ENCODE results near the gene LDLRAD4.

DNA sequence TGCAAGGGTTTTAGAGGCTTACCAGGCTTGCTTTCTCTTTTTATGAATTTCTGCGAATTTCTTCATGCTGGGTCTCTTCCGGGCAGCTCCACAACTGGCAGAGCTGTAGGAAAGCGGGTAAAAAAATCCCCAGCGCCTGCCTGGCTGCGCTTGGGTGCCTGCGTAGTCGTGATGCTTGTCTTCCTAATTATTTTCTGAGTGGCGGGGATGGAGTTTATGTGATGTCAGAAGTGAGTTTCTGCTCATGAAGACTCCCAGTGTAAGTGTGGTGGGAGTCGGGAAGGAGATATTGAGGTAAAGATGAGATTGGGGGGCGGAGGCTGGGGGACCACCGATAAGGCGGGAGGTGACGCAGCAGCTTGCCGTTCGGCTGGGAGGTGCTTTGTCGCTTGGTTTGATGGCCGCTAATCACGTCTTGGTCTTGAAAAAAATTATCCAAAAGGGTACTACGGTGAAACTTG lies 229.8 kb downstream of the LDLRAD4 start:
- TF ChIP-seq POLR2A (IDR thresholded peaks at IDR 0.05), result no peak
- no peak for TF ChIP-seq EP300 (IDR thresholded peaks at IDR 0.05)
- TF ChIP-seq, protein P1, sequence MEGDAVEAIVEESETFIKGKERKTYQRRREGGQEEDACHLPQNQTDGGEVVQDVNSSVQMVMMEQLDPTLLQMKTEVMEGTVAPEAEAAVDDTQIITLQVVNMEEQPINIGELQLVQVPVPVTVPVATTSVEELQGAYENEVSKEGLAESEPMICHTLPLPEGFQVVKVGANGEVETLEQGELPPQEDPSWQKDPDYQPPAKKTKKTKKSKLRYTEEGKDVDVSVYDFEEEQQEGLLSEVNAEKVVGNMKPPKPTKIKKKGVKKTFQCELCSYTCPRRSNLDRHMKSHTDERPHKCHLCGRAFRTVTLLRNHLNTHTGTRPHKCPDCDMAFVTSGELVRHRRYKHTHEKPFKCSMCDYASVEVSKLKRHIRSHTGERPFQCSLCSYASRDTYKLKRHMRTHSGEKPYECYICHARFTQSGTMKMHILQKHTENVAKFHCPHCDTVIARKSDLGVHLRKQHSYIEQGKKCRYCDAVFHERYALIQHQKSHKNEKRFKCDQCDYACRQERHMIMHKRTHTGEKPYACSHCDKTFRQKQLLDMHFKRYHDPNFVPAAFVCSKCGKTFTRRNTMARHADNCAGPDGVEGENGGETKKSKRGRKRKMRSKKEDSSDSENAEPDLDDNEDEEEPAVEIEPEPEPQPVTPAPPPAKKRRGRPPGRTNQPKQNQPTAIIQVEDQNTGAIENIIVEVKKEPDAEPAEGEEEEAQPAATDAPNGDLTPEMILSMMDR (IDR thresholded peaks at IDR 0.05), result no peak

Data from tibial nerve (tissue), 4 donors.